ENCODE measurements around the gene ANO9.

ANO9 gene

GRCh38 chr11:393219-394033 lies 48.4 kb downstream of the ANO9 start:
- H3K4me3 ChIP-seq (ENCODE audit: low read depth, low read length, poor library complexity, severe bottlenecking): no peak overlapping the region
- H4K20me1 ChIP-seq (ENCODE audit: insufficient read depth, low read length): no peaks in the 10 kb centered on the region
- no peaks in the 10 kb centered on the region for H3K36me3 ChIP-seq (ENCODE audit: insufficient read depth, low read length)
- no peak overlapping the region for H3K9ac ChIP-seq (ENCODE audit: low read length)
- no peaks in the 10 kb centered on the region for H3K4me1 ChIP-seq (ENCODE audit: insufficient read depth, low read length, severe bottlenecking)
- no peaks in the 10 kb centered on the region for H3K9me3 ChIP-seq (ENCODE audit: low read length)
- no peak overlapping the region for H2AFZ ChIP-seq (ENCODE audit: low read length)
- H3K27ac ChIP-seq (ENCODE audit: low read depth, low read length, poor library complexity, severe bottlenecking): no peak overlapping the region
- H3K4me2 ChIP-seq (ENCODE audit: low read length): no peak overlapping the region
- TF ChIP-seq, protein P1, sequence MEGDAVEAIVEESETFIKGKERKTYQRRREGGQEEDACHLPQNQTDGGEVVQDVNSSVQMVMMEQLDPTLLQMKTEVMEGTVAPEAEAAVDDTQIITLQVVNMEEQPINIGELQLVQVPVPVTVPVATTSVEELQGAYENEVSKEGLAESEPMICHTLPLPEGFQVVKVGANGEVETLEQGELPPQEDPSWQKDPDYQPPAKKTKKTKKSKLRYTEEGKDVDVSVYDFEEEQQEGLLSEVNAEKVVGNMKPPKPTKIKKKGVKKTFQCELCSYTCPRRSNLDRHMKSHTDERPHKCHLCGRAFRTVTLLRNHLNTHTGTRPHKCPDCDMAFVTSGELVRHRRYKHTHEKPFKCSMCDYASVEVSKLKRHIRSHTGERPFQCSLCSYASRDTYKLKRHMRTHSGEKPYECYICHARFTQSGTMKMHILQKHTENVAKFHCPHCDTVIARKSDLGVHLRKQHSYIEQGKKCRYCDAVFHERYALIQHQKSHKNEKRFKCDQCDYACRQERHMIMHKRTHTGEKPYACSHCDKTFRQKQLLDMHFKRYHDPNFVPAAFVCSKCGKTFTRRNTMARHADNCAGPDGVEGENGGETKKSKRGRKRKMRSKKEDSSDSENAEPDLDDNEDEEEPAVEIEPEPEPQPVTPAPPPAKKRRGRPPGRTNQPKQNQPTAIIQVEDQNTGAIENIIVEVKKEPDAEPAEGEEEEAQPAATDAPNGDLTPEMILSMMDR (IDR thresholded peaks at IDR 0.05; ENCODE audit: low read length): no peak
- no peak for TF ChIP-seq EZH2 (IDR thresholded peaks at IDR 0.05; ENCODE audit: borderline replicate concordance, low read length)
- H3F3A ChIP-seq (ENCODE audit: insufficient read depth, low read length): no peaks in the 10 kb centered on the region
- H3K27me3 ChIP-seq (ENCODE audit: insufficient read depth, low read length): peaks cover 9% of the 10 kb centered on the region; the same call in 1 of the 2 replicates
- no peaks in the 10 kb centered on the region for H3K9me2 ChIP-seq (ENCODE audit: low read depth, low read length)
- no peaks in the 10 kb centered on the region for H3K79me2 ChIP-seq (ENCODE audit: insufficient read depth, low read length)

GRCh38 chr11:392102-392777 lies 49.6 kb downstream of the ANO9 start:
- Histone ChIP-seq H3K27ac (ENCODE audit: low read depth, low read length, poor library complexity, severe bottlenecking) (no peak overlapping the region), H3K9me3 (ENCODE audit: low read length) (no peaks in the 10 kb centered on the region)
- TF ChIP-seq, protein P1 (IDR thresholded peaks at IDR 0.05; ENCODE audit: low read length): no peak
- TF ChIP-seq EZH2 (IDR thresholded peaks at IDR 0.05; ENCODE audit: borderline replicate concordance, low read length): no peak

GRCh38 chr11:391117-392017 lies 50.4 kb downstream of the ANO9 start:
- H3K9ac ChIP-seq (ENCODE audit: low read length): no peak overlapping the region

More at GRCh38 chr11:392102-392777, 49.6 kb downstream of the ANO9 start:
- Histone ChIP-seq H3K79me2 (ENCODE audit: insufficient read depth, low read length) (no peaks in the 10 kb centered on the region), H3F3A (ENCODE audit: insufficient read depth, low read length) (no peaks in the 10 kb centered on the region), H3K4me2 (ENCODE audit: low read length) (no peak overlapping the region), H3K9ac (ENCODE audit: low read length) (no peak overlapping the region), H3K27me3 (ENCODE audit: insufficient read depth, low read length) (peaks cover 9% of the 10 kb centered on the region; the same call in 1 of the 2 replicates), H4K20me1 (ENCODE audit: insufficient read depth, low read length) (no peaks in the 10 kb centered on the region), H3K4me3 (ENCODE audit: low read depth, low read length, poor library complexity, severe bottlenecking) (no peak overlapping the region), H2AFZ (ENCODE audit: low read length) (no peak overlapping the region), H3K36me3 (ENCODE audit: insufficient read depth, low read length) (no peaks in the 10 kb centered on the region), H3K9me2 (ENCODE audit: low read depth, low read length) (no peaks in the 10 kb centered on the region), H3K4me1 (ENCODE audit: insufficient read depth, low read length, severe bottlenecking) (no peaks in the 10 kb centered on the region)

More at GRCh38 chr11:391117-392017, 50.4 kb downstream of the ANO9 start:
- Histone ChIP-seq H4K20me1 (ENCODE audit: insufficient read depth, low read length) (no peaks in the 10 kb centered on the region), H3K36me3 (ENCODE audit: insufficient read depth, low read length) (no peaks in the 10 kb centered on the region), H3K9me3 (ENCODE audit: low read length) (peaks cover 3% of the 10 kb centered on the region; the same call in 1 of the 2 replicates), H3K9me2 (ENCODE audit: low read depth, low read length) (no peaks in the 10 kb centered on the region), H2AFZ (ENCODE audit: low read length) (no peak overlapping the region), H3K27ac (ENCODE audit: low read depth, low read length, poor library complexity, severe bottlenecking) (no peak overlapping the region), H3K27me3 (ENCODE audit: insufficient read depth, low read length) (peaks cover 9% of the 10 kb centered on the region; the same call in 1 of the 2 replicates), H3K4me1 (ENCODE audit: insufficient read depth, low read length, severe bottlenecking) (no peaks in the 10 kb centered on the region), H3K4me3 (ENCODE audit: low read depth, low read length, poor library complexity, severe bottlenecking) (no peak overlapping the region), H3K79me2 (ENCODE audit: insufficient read depth, low read length) (no peaks in the 10 kb centered on the region), H3K4me2 (ENCODE audit: low read length) (no peak overlapping the region), H3F3A (ENCODE audit: insufficient read depth, low read length) (no peaks in the 10 kb centered on the region)
- no peak for TF ChIP-seq EZH2 (IDR thresholded peaks at IDR 0.05; ENCODE audit: borderline replicate concordance, low read length)
- TF ChIP-seq, protein P1 (IDR thresholded peaks at IDR 0.05; ENCODE audit: low read length): no peak

All from OCI-LY1 (cell line).